NB4 (cell line): ENCODE results near the gene TRIOBP.
A peak's percentile ranks its signal among the peaks of the same experiment; 100 is the strongest.

Experiments
- CTCF ChIP-seq: IDR thresholded peaks from one replicate; pipeline ENCODE4 v1.5.1; 2012; ENCODE audit warnings: low read depth, low read length
- MAX ChIP-seq: IDR thresholded peaks from 2 replicates; pipeline ENCODE4 v1.6.1; 2011; ENCODE audit warnings: low read depth, low read length
- MYC ChIP-seq: IDR thresholded peaks from 2 replicates; pipeline ENCODE4 v1.6.1; 2011; ENCODE audit warnings: low read depth, low read length
- POLR2A ChIP-seq: IDR thresholded peaks from 2 replicates; pipeline ENCODE4 v1.6.1; 2011; ENCODE audit warnings: mild to moderate bottlenecking; ENCODE audit not compliant: insufficient read length; ENCODE audit errors: extremely low read depth

GRCh38 chr22:37739611-37740049 is 42.8 kb downstream of the TRIOBP start:
- TF ChIP-seq CTCF = no peak
- TF ChIP-seq POLR2A = peak; percentile 20
- 0 out of 2 replicates have a peak, but pooled peaks have one; percentile 24 for TF ChIP-seq MYC
- TF ChIP-seq MAX = no peak
